Activated naive CD4-positive, alpha-beta T cell treated with anti-CD3 and anti-CD28 coated beads, Interleukin-2, amount 50 U/mL, for 16 hours (primary cell): ENCODE measurements around the gene ZWILCH.

Experiments
- DNase-seq: peaks from one replicate; pipeline ENCODE4 v3.0.0-alpha.2; 2020

ZWILCH gene

DNA sequence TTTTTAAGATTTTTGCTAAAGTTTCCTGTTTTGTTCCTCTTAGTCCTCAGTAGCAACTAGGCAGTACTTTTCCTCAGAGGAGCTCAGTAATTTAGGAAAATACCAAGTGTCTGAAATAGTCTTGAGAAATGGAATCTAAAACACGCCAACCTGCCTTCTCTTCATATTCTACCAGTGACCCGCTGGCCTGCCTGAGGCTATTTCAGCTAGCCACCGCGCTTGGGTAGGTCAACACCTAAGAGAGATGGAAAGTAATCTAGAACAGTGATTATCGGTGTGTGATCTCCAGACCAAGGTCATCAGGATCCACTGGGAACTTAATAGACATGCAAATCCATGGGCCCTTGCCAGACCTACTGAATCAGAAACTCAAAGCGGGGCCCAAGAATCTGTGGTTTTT lies 53.1 kb downstream of the ZWILCH start:
- no peak for DNase-seq

- no peak for DNase-seq
These were observed 55.9 kb downstream of the ZWILCH start for GRCh38 chr15:66560856-66561525.

DNA sequence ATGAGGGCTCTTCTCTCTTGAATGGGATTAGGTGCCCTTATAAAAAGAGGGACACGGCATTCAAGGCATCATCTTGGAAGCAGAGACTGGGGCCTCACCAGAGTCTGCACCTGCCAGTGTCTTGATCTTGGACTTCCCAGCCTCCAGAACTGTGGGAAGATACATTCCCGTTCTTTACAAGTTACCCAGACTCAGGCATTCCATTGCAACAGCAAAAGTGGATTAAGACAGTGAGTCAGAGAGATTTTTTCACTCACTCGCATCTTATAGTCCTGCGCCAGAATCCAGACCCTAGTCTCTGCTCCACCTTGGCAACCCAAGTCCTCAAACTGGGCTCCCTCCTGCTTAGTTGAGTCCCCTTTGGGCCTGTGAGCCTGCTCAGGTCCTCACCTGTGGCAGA lies 58.0 kb downstream of the ZWILCH start:
- DNase-seq = no peak

- no peak for DNase-seq
These were observed 58.5 kb downstream of the ZWILCH start for GRCh38 chr15:66563566-66564110.

DNA sequence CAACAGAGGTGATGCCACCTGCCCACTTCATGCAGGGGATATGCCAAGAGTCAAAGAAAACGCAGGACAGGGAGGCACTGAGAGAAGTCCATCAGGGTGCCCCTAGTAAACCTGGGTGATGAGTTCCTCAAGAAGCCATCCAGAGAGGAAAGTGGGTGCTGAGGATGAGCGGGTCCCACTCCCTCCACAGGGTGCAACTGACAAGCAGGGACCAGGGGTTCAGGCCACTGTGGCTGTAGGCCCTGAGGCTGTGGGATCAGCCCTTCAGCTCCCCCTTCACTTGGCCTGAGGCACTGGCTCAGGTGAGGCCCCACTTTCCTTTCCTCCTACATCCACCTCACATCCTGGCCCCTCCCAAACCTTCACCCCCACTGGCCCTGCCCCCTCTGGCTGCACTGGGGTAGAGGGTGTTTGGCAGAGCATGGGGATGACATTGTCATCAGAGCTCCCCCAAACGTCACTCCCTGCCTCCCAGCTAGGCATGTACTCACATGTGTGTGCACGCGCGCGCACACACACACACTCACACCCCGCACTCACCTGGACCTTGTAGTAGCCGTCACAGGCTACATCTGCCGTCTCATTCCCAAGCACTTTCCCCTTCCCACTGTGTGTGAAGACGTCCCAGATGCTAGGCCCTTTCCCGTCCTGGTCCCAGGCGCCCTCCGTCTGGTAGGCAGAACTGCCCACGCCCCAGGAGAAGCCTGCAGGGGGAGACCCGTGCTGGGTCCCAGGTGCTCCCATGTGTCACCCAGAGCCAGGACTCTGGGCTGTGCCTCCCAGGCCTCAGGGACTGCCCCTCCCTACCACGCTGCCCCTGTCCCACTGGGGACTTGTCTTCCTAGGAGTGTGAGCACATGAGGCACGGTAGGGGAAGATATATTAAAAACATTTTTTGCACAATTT lies 59.3 kb downstream of the ZWILCH start:
- no peak for DNase-seq

DNA sequence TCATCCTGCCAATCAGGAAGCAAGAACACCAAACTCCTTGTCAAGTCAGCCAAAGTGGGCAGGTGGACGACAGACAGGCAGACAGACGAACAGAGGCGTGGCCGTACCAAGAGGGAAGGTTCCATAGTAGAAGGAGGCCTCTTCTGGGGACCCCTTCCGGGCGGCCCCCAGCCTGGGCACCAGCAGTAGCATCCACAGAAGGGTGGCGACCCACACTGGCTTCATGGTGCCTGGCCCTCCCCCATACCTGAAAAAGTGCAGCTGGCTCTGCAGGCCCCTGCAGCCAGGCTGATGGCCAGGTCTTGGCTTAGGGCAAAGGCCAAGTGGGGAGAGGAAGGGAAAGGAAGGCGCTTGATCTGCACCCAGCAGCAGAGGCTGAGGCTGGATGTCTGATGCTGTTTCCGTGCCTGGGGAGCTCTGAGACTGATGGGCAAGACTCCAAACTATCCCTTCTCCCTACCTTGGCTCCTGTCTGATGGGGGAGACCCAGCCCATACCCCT lies 60.1 kb downstream of the ZWILCH start:
- no peak for DNase-seq

- no peak for DNase-seq
These were observed 60.6 kb downstream of the ZWILCH start, which contains the start of gene LCTL for GRCh38 chr15:66565741-66566144. LCTL (minus strand) TSS chr15:66565998; CDS start chr15:66565365, 633 bp downstream.

DNA sequence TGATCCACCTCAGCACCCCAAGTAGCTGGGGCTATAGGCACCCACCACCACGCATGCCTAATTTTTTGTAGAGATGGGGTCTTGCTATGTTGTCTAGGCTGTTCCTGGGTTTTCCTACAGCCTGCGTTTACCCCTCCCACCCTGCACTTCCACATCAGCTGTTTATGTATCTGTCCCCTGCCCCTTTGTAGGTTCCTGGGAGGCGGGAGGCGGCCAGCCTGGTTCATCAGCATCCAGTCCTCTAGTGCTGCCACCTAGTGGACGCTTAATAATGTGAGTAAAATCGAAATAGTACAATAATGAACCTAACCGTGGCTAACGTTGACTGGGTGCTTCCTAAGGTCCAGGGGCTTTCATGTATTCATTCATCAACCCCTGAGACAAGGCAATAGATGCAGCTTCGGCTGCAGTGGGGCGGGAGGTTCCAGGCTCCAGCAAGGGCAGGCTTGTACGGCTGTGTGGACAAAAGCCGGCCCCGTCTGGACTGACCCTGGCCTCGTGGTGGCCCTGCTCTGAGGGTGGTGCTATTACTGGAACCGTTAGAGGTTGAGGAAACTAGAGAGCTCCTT lies 61.9 kb downstream of the ZWILCH start:
- DNase-seq = peak; percentile 54

DNA sequence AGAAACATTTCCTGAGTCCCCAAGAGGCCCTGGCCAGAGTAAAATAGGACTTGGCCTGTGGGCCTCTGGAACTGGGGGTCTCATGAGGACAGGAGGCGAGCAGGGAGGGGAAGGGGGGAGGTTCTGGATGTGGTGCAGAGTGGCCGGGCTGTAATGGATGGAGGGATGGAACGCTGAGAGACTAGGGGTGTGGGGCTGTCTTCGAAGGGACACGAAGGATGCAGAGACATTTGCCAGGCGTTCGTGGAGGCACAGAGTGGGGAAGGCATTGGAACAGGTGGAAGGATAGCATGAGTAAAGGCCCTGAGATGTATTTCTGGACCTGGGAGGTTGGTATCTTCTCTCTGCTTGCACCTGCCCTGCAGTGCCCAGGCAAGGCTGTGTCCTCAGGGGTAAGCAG lies 62.8 kb downstream of the ZWILCH start:
- no peak for DNase-seq

- DNase-seq = no peak
These were observed 64.5 kb downstream of the ZWILCH start for GRCh38 chr15:66569461-66570137.

- DNase-seq = no peak
These were observed 65.2 kb downstream of the ZWILCH start for GRCh38 chr15:66570327-66570726.

GRCh38 chr15:66570842-66571478 lies 65.8 kb downstream of the ZWILCH start:
- no peak for DNase-seq

- no peak for DNase-seq
These were observed 67.0 kb downstream of the ZWILCH start for GRCh38 chr15:66572146-66572545.

GRCh38 chr15:66573348-66573718 lies 68.2 kb downstream of the ZWILCH start:
- no peak for DNase-seq

GRCh38 chr15:66573719-66574595 lies 68.8 kb downstream of the ZWILCH start:
- DNase-seq = no peak

GRCh38 chr15:66574596-66574950 lies 69.4 kb downstream of the ZWILCH start:
- DNase-seq = no peak

GRCh38 chr15:66578286-66578875 lies 73.3 kb downstream of the ZWILCH start:
- no peak for DNase-seq

DNA sequence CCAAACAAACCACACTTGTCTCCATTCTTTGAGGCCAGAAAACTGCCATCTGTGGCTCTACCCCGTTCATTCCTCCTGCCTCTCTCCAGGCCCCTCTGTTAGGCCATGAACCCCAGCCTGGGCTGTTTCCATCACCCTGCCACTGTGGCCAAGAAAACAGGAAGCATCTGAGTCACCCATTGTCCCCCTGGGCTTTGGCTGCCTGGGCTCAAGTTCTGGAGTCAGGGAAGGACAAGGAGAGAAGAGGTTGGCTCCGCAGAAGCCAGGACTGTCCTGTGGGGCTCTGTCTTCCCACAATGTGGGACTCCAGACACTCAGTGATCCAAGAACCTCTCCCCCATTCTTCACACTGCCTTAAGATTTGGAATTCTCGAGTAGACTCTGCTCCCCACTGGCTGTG lies 75.5 kb downstream of the ZWILCH start:
- DNase-seq = no peak

- no peak for DNase-seq
These were observed 76.9 kb downstream of the ZWILCH start for GRCh38 chr15:66581972-66582537.

DNA sequence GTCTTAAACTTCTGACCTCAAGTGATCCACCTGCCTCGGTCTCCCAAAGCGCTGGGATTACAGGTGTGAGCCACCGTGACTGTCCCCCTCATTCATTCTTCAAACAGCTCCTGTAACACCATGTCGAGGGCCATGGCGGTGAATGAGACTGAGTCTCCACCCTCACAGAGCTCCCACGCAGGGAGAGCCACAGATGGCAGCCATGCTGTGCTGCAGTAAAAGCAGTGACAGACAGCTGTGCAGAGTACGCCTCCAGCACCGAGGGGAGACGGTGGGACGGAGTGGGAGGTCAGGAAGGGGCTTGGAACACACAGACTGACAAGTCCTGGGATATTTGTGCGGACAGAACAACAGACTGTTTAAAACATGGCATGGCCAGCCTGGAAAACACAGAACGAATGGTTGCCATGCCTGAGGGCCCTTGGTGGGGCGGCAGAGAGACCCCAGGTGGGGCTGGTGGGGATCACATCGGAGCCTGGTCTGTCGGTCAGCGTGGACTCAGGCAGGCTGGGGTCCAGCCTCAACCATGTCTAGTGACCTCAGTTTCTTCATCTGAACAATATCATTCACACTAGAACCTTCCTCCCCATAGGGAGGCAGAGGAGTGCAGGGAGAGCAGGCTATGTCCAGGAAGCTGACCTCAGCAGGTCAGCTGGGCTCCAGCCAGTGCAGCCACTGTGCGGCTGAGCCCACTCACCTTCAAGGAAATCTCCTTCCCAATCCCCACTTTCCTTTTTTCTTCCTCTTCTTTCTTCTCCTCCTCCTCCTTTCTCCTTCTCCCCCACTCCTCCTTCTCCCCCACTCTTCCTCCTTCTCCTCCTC lies 81.2 kb downstream of the ZWILCH start:
- DNase-seq = no peak
